T-helper 2 cell treated with Interferon-gamma antibody and Interleukin-4, amounts not matched to agents 5 μg/mL and 100 μg/mL, for 36 hours (primary cell): Measurements from ENCODE around the gene UGT2A1.
"Not testable (repeated sequence)": the region's sequence is repeated elsewhere in the genome, so short reads cannot be mapped to it uniquely, and the experiment has no call there.

ENCODE experiments used
- DNase-seq: peaks from one replicate; pipeline ENCODE4 v3.0.0; 2021; ENCODE audit warnings: low spot score
- H3K27ac Mint-ChIP-seq: one replicate; pipeline ENCODE4 v1.8.0; 2021; ENCODE audit warnings: mild to moderate bottlenecking, mixed read lengths
- H3K27me3 Mint-ChIP-seq: one replicate; pipeline ENCODE4 v1.8.0; 2021; ENCODE audit warnings: low read depth, mixed read lengths
- H3K36me3 Mint-ChIP-seq: one replicate; pipeline ENCODE4 v1.8.0; 2021; ENCODE audit warnings: low read depth, mixed read lengths
- H3K4me1 Mint-ChIP-seq: one replicate; pipeline ENCODE4 v1.8.0; 2021; ENCODE audit warnings: low read depth, mixed read lengths
- H3K4me3 Mint-ChIP-seq: one replicate; pipeline ENCODE4 v1.8.0; 2022; ENCODE audit warnings: mild to moderate bottlenecking, moderate library complexity, mixed read lengths
- H3K9me3 Mint-ChIP-seq: one replicate; pipeline ENCODE4 v1.8.0; 2021; ENCODE audit warnings: mixed read lengths

Gene UGT2A1

DNA sequence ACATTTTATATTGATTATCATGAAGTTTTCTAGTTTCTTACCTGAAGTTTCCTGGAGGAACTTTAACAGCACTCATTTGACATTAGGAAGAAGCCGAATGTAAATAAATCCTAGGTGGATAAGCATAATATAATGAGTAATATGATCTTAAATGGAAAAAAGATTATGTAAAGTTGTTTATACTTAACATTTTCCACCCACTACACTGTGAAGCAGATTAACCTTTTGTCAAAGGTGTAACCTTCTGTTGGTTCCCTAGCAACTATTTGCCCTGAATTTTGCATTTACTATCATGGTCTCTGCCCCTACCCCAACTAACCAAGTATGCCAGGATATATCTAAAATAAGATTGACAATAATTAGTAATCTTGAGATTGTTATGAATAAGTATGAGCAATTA lies at the start of gene UGT2A1:
Gene UGT2A1 (minus strand): TSS at position 101 of the 400 bp plus-strand sequence. CDS start 5,603 bp downstream, outside the sequence.
- Mint-ChIP-seq H3K27ac (no peak within 1 kb of the TSS), H3K36me3 (no peaks in the 10 kb centered on the region), H3K9me3 (no peaks in the 10 kb centered on the region), H3K4me1 (no peaks in the 10 kb centered on the region), H3K4me3 (no peak within 1 kb of the TSS), H3K27me3 (no peaks in the 10 kb centered on the region)
- DNase-seq: no peak

GRCh38 chr4:69702201-69702600 lies 49.2 kb upstream of the UGT2A1 start:
- no peak overlapping the region for H3K4me3 Mint-ChIP-seq
- no peaks in the 10 kb centered on the region for H3K36me3 Mint-ChIP-seq
- no peaks in the 10 kb centered on the region for H3K27me3 Mint-ChIP-seq
- H3K4me1 Mint-ChIP-seq: no peaks in the 10 kb centered on the region
- no peak overlapping the region for H3K27ac Mint-ChIP-seq
- no peaks in the 10 kb centered on the region for H3K9me3 Mint-ChIP-seq
- DNase-seq: no peak

- no peak for DNase-seq
- H3K9me3 Mint-ChIP-seq: no peaks in the 10 kb centered on the region
- no peak overlapping the region for H3K27ac Mint-ChIP-seq
- H3K36me3 Mint-ChIP-seq: no peaks in the 10 kb centered on the region
- no peak overlapping the region for H3K4me3 Mint-ChIP-seq
- no peaks in the 10 kb centered on the region for H3K4me1 Mint-ChIP-seq
- H3K27me3 Mint-ChIP-seq: no peaks in the 10 kb centered on the region
Measured at GRCh38 chr4:69701696-69702095, 48.6 kb upstream of the UGT2A1 start.

GRCh38 chr4:69697536-69698242 lies 44.6 kb upstream of the UGT2A1 start:
- Mint-ChIP-seq H3K27ac (no peak overlapping the region), H3K4me1 (no peaks in the 10 kb centered on the region), H3K4me3 (no peak overlapping the region), H3K36me3 (no peaks in the 10 kb centered on the region), H3K27me3 (no peaks in the 10 kb centered on the region), H3K9me3 (no peaks in the 10 kb centered on the region)
- no peak for DNase-seq

DNA sequence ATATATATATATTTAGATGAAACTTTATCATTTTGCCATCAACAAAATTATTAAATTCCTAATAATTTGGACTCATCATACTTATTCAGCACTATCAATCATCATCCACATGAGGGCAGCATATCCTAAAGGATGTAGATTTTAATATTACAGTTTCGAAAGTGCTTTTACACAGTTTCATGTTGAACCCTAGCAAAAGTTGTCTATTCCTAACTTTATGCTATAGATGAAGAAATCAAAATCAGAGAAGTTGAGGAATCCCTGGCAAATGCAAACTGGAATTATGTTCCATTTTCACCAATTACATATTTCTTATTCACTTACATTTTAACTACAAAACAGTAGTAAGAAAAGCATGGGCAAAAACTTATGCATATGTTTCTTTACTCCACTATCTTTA lies 36.6 kb upstream of the UGT2A1 start:
- H3K4me1 Mint-ChIP-seq: peaks cover 1% of the 10 kb centered on the region
- H3K27ac Mint-ChIP-seq: no peak overlapping the region
- no peaks in the 10 kb centered on the region for H3K9me3 Mint-ChIP-seq
- DNase-seq: no peak
- H3K36me3 Mint-ChIP-seq: no peaks in the 10 kb centered on the region
- no peaks in the 10 kb centered on the region for H3K27me3 Mint-ChIP-seq
- no peak overlapping the region for H3K4me3 Mint-ChIP-seq

GRCh38 chr4:69684804-69685203 lies 31.8 kb upstream of the UGT2A1 start:
- DNase-seq: no peak
- no peaks in the 10 kb centered on the region for H3K36me3 Mint-ChIP-seq
- no peaks in the 10 kb centered on the region for H3K27me3 Mint-ChIP-seq
- H3K27ac Mint-ChIP-seq: no peak overlapping the region
- peaks cover 1% of the 10 kb centered on the region for H3K4me1 Mint-ChIP-seq
- H3K9me3 Mint-ChIP-seq: no peaks in the 10 kb centered on the region
- H3K4me3 Mint-ChIP-seq: no peak overlapping the region

GRCh38 chr4:69668680-69669079 lies 15.6 kb upstream of the UGT2A1 start:
- no peaks in the 10 kb centered on the region for H3K36me3 Mint-ChIP-seq
- no peak for DNase-seq
- no peaks in the 10 kb centered on the region for H3K9me3 Mint-ChIP-seq
- H3K27ac Mint-ChIP-seq: no peak overlapping the region
- peaks cover 4% of the 10 kb centered on the region for H3K27me3 Mint-ChIP-seq
- no peaks in the 10 kb centered on the region for H3K4me1 Mint-ChIP-seq
- no peak overlapping the region for H3K4me3 Mint-ChIP-seq

GRCh38 chr4:69664009-69664408 lies 11.0 kb upstream of the UGT2A1 start:
- DNase-seq, H3K4me3 Mint-ChIP-seq, H3K9me3 Mint-ChIP-seq, H3K36me3 Mint-ChIP-seq, H3K4me1 Mint-ChIP-seq, H3K27me3 Mint-ChIP-seq, H3K27ac Mint-ChIP-seq: not testable (repeated sequence)

- not testable (repeated sequence) for H3K4me3 Mint-ChIP-seq, H3K4me1 Mint-ChIP-seq, DNase-seq, H3K36me3 Mint-ChIP-seq, H3K9me3 Mint-ChIP-seq, H3K27ac Mint-ChIP-seq, H3K27me3 Mint-ChIP-seq
Measured at GRCh38 chr4:69661130-69661803, 8.2 kb upstream of the UGT2A1 start.

- no peaks in the 10 kb centered on the region for H3K36me3 Mint-ChIP-seq
- H3K4me1 Mint-ChIP-seq: peaks cover 2% of the 10 kb centered on the region
Measured at GRCh38 chr4:69658133-69658532, 5.1 kb upstream of the UGT2A1 start.

DNA sequence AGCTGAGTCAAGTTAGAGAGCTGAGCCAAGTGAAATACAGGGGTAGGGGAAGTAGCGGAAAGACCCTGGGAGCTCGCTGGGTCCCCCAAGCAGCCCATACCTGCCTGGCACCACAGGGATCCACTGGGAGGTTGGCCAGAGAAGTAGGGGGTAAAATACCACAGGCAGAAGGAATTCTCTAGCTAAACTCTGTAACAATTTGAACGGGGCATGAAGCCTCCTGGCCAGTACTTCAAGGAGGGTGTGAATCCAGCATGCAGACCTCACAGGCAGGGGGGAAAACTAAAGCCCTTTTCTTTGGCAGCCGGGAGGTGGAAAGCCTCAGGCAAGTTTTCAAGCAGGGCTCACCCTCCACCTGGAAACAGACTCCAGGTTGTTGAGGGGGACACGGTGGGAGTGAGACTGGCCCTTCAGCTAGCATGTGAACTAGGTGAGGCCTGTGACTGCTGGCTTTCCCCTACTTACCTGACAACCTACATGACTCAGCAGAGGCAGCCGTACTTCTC lies 3.7 kb upstream of the UGT2A1 start:
- Mint-ChIP-seq H3K27me3 (no peaks in the 10 kb centered on the region), H3K4me3 (no peak overlapping the region), H3K27ac (no peak overlapping the region), H3K9me3 (no peaks in the 10 kb centered on the region), H3K36me3 (no peaks in the 10 kb centered on the region), H3K4me1 (peaks cover 2% of the 10 kb centered on the region)
- DNase-seq: no peak

More at GRCh38 chr4:69658133-69658532, 5.1 kb upstream of the UGT2A1 start:
- no peak overlapping the region for H3K4me3 Mint-ChIP-seq
- DNase-seq: no peak
- H3K27me3 Mint-ChIP-seq: no peaks in the 10 kb centered on the region
- H3K9me3 Mint-ChIP-seq: peaks cover 4% of the 10 kb centered on the region
- H3K27ac Mint-ChIP-seq: no peak overlapping the region

GRCh38 chr4:69650872-69651271 lies 2.2 kb downstream of the UGT2A1 start:
- Mint-ChIP-seq H3K27ac (no peak overlapping the region), H3K27me3 (no peaks in the 10 kb centered on the region), H3K36me3 (no peaks in the 10 kb centered on the region), H3K4me1 (no peaks in the 10 kb centered on the region), H3K9me3 (no peaks in the 10 kb centered on the region), H3K4me3 (no peak overlapping the region)
- DNase-seq: no peak

DNA sequence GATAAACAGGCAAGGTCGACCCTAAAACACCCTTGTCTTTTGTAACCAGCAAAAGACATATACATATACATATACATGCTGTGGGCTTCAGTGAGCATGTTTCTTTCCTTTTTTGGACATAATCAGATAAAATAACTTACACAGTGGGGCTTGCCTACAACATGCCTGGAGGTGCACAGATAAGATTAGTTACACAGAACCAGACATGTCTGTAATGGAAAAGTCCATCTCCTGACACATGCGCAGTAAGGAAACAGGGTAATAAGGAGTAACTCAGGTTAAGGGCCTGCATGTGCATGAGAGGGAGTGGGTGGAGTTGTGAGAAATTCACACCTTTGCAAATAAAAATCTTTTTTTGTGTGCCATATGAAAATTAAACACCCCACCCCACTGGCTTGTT lies 3.4 kb downstream of the UGT2A1 start:
- Mint-ChIP-seq H3K9me3 (no peaks in the 10 kb centered on the region), H3K4me3 (no peak overlapping the region), H3K4me1 (no peaks in the 10 kb centered on the region), H3K36me3 (no peaks in the 10 kb centered on the region), H3K27me3 (no peaks in the 10 kb centered on the region), H3K27ac (no peak overlapping the region)
- no peak for DNase-seq

GRCh38 chr4:69649207-69649606 lies 3.8 kb downstream of the UGT2A1 start:
- no peaks in the 10 kb centered on the region for H3K27me3 Mint-ChIP-seq
- H3K4me3 Mint-ChIP-seq: no peak overlapping the region
- H3K36me3 Mint-ChIP-seq: no peaks in the 10 kb centered on the region
- no peaks in the 10 kb centered on the region for H3K4me1 Mint-ChIP-seq
- H3K9me3 Mint-ChIP-seq: no peaks in the 10 kb centered on the region
- DNase-seq: no peak
- H3K27ac Mint-ChIP-seq: no peak overlapping the region
